Muscle of back (tissue), 11 donors: ENCODE measurements around the gene NUB1. TPM values are rescaled to one million over a fixed set of nuclear protein-coding genes. Genes with fewer than 3 reads are reported as not detected.
A peak's percentile ranks its signal among the peaks of the same experiment; 100 is the strongest.

Experiments used
- DNase-seq, 3 donors: peaks; one replicate each; pipeline versions ENCODE4 v3.0.0 to v3.0.0-alpha.2; 2013
- polyA plus RNA-seq, 10 donors: library from polyadenylated mRNA; unstranded; fragments of 120-200 nt; gene quantifications; one replicate each; pipeline ENCODE4 v1.2.1, GENCODE V29; 2013; ENCODE audit not compliant: insufficient read length in 10 of 10

NUB1 gene
- polyA plus RNA-seq, 10 donors: 31.2 to 40.8 (median 35.3) TPM

DNA sequence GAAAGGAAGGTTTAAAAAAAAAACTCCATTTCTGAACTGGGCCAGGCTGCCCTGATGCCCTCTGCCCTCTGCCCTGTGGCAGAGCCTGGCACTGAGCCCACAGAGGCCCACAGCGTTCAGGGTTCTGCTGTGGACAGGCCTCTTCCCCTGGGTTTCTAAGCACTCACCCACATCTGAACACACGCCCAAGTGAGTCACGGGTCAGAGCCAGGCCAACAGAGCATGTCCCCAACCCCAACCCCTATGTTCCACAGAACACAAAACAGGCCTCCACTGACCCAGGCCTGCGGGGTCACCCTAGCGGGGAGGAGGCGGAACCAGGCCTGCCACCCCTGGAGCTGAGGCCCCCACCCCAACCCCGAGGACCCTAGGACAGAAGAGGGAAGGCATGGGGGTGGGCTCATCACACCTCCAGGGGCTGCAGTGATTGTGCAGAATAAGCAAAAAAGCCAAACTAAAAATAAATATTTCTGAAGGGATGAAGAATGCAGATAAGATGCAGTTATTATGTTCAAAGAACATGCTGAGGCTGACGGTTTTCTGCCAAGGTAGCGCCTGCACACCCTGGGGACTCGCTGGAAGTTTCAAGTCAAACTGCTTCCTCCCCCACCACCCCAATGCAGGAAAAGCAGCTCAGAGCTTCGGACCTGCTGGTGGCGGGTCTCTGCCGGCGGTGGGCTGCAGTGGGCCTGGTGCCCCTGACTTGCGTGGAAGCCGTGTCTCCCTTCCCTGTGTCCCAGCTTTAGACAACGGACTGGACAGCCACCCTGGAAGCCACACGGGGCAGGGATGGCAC lies 62.8 kb downstream of the NUB1 start:
- DNase-seq: peak in 1 of 3 donors; percentile 31

DNA sequence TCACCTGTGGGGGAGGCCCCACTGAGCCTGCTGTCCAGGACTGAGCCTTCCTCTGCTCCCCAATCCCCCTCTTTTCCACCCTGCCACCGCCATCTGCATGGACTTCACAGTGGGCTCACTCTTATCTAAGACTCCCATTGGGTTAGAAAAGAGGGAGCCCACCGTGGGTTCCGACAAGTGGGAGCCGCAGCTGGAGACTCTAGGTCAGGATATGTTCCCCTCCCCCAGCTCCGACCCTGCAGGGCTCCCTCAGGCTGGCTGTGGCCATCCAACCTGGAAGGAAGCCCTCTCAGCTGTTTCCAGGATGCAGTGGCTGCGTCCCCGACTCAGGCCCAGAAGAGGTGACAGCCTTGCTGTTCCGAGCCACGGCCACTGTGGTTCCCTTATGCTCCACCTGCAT lies 63.4 kb downstream of the NUB1 start:
- DNase-seq: no peak

DNA sequence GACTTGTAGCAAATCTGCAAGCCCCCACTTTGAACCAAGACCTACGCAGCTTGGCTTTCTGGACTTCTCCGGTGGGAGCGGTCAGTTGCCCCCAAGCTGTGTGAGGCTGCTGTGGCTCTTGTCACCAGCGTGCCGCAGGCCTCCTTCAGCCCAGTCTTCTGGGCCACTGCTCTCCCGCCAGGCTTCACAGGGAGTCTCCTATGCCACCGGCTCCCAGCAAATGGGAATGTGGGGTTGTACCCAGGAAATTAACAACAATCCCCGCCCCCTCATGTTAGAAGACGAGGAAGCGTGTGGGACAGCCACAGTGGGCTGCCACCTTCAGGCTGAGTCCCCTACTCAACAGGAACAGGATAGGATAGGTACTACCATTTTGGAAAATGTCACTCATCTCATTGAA lies 64.0 kb downstream of the NUB1 start:
- DNase-seq: no peak

DNA sequence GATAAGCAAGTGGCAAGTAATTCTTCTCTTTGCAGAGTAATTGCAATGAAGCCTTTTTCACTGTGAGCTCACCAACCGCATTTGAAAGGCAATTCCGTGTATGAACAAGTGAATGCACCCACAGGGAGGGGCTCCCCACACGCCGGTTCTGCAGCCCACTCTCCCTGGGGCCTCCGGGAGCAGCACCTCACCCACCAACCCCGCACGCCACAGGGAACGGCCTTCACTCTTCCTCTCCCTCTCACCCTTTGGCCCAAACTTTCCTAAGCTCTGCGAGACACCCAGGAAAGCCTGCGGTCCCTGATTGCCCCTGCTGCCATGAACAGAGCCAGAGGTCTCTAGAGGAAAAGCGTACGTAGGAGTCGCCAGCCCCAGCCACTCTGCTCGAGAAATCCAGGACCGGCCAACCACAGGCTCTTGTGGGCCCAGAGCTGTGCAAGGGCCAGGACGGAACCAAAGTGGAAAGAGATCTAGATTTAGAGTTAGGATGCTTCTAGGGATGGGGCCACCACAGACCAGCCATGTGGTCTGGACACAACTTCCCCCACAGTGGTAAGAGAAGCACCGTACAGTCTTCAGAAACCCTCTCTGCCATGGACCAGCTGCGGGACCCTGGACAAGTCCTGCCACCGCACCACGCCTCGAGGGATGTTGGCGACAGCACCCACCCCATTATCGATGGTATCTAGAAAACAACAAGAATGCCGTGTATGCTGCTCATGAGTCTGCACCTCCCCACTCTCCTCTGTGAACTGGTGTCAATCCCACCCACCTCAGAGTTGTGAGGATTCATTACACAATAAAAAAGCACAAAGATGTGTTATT lies 64.7 kb downstream of the NUB1 start:
- DNase-seq: no peak

DNA sequence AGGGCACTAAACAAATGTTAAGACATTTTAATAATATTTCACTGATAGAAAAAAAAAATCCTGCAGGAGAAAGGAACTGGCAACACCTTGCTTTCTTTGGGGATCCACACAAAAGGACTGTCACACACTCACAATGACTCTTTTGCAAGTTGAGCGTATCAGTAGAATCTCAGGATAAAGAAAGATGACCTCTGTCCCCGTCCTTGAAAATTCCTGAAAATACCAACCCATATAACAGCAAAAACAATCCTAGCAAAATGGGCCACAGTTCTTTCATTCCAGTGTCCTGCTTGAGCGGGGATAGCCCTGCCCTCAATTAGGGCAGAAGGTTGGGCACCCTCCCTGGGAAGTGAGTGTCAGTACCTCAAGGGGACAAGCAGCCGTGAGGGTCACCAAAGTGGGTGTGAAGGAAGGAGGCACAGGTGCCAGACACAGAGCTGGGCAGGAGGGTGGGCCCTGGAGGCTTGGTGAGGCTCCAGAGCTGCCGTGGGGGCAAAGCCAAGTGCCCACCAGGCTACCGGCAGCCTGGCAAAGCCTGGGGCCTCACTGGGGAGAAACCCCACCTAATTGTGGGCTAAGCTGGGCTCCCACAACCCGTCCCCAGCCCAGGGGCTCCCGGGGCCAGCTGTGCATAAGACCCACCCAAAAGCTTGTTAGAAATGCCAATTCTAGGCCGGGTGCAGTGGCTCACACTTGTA lies 65.4 kb downstream of the NUB1 start:
- no peak for DNase-seq

GRCh38 chr7:151408498-151408838 lies 66.9 kb downstream of the NUB1 start:
- DNase-seq: no peak

- DNase-seq: peak in 1 of 3 donors; percentile 48
These were observed 67.4 kb downstream of the NUB1 start for GRCh38 chr7:151408839-151409666.

DNA sequence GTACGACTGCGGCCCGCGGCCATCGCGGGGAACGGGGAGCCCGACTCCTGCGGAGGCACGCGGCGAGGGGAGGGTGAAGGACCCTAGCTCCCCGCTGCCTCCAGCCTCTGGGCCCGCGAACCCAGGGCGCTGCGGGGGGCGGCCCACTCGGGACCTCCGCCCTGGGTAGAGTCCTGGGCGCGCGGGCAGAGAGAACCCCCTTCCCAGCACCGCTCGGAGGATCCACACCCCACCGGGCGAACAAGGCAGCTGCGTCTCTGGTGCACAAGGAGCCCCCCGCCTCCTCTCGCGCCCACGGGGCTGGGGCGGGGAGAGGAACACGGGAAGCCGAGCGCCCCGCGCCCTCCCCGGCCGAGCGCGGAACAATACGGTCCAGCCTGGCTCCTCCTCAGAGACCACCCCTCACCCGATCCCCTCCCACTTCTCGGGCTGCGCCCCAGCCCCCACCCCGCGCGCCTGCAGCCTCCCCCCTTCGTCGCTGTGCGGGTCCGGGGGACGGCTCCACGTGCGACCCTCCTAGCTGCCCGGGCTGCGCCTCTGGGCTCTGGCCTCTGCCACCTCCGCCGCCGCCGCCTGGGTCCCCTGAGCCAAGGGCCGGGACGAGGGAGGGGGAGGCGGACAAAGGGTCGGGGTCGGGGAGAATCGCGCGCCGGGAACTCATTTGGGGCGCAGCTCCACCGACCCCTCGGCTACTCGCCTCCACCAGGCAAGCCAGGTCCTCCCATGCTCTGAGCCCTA lies 68.2 kb downstream of the NUB1 start, which contains the start of gene WDR86:
WDR86 (minus strand) TSS at position 372 of the 738 bp plus-strand sequence. CDS start 449 bp downstream, outside the sequence.
- DNase-seq: peak in 1 of 3 donors; percentile 70

- DNase-seq: peak in 1 of 3 donors; percentile 65
These were observed 69.1 kb downstream of the NUB1 start for GRCh38 chr7:151410405-151411390.

DNA sequence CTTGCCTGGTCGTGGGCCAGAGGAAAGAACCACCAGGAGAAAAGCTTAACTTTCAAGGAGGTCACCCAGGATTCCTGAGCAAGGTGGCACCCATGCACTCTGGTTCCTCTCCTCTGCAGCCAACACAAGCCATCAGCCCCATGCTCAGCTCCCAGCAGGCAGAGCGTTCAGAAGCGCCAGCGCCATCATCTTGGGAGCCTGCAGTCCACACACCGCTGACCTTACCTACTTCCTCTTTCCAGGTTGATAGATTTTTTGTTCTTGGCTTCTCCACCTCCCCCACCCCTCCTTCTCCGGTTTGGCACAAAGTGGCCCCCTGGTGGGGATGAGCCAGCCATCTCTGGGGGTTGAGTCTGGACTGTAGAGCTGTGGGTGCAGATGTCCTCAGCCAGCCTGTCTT lies 69.9 kb downstream of the NUB1 start:
- no peak for DNase-seq

DNA sequence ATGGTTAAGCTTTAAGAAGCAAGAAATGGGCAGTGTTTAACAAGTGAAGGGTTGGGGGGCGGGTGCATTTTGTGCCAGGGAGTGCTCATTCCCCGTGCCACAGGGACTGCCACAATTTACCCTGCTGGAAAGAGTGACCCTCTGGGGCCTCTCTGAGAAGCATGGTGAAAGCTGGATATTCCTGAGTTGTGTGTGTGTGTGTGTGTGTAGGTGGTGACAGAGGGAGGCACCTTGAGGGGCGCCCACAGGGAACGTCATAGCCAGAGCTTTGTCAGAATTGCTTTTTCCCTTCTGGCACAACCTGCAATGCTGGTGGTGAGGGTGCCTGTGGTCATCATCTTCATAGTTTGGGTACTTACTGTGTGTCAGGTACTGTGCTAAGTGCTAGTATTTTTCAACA lies 70.7 kb downstream of the NUB1 start:
- no peak for DNase-seq

- no peak for DNase-seq
These were observed 71.6 kb downstream of the NUB1 start for GRCh38 chr7:151413241-151413640.

DNA sequence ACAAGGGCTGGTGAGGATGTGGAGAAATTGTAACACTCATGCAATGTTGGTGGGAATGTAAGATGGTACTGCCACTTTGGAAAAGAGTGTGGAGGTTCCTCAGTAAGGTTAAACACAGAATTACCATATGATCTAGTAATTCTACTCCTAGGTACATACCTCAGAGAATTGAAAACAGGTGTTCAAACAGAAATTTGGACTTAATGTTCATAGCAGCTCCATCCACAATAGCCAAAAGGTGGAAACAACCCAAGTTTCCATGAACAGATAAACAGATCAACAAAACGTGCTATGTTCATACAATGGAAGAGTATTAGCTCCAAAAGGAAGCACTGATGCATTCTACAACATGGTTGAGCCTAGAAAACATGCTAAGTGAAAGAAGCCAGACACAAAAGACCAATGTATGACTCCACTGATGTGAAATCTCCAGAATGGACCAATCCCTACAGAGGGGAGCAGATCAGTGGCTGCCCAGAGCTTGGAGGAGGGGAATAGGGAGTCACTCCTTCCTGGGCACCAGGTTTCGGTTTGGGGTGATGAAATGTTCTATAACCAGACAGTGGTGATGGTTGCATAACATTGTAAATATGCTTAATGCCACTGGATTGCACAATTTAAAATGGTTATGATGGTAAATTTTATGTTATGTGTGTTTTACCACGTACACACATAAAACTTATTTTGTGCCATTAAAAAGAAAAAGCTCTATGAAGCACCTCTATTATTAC lies 73.9 kb downstream of the NUB1 start:
- DNase-seq: no peak

GRCh38 chr7:151416112-151416940 lies 74.7 kb downstream of the NUB1 start:
- no peak for DNase-seq

GRCh38 chr7:151416941-151417315 lies 75.3 kb downstream of the NUB1 start:
- DNase-seq: peak in 1 of 3 donors; percentile 51

GRCh38 chr7:151420144-151420543 lies 78.5 kb downstream of the NUB1 start:
- no peak for DNase-seq

GRCh38 chr7:151422212-151422611 lies 80.6 kb downstream of the NUB1 start:
- no peak for DNase-seq

DNA sequence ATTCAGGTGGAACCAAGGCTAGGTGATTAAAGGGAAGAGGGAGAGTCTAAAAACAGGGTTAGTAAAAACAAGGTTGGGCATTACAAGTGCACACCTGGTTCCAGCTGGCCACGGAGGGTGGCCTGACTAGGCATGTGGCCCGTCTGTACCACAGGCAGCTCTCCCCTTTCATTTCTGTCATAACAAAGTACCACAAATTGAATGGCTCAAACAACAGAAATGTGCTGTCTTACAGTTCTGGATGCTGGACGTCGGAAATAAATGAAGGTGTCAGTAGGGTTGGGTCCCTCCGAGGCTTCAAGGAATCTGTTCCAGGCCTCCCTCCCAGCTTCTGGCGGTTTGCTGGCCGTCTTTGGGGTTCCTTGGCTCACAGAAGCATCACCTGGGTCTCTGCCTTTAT lies 81.6 kb downstream of the NUB1 start:
- DNase-seq: no peak
